Panc1 (cell line): Measurements from ENCODE around the gene CFDP1.

Experiments
- POLR2AphosphoS5 ChIP-seq: IDR thresholded peaks from 2 replicates; pipeline ENCODE4 v1.6.1; 2012; ENCODE audit warnings: mild to moderate bottlenecking, low read depth, low read length, moderate library complexity
- SIN3A ChIP-seq: IDR thresholded peaks from 2 replicates; pipeline ENCODE4 v1.6.1; 2012; ENCODE audit warnings: low read depth, mild to moderate bottlenecking, low read length, moderate library complexity, borderline replicate concordance; ENCODE audit not compliant: insufficient read depth
- TF ChIP-seq, protein P1 (sequence below): fragments of 450-650 bp; IDR thresholded peaks from 2 replicates; pipeline ENCODE4 v1.5.1; 2017; ENCODE audit warnings: mild to moderate bottlenecking

DNA sequence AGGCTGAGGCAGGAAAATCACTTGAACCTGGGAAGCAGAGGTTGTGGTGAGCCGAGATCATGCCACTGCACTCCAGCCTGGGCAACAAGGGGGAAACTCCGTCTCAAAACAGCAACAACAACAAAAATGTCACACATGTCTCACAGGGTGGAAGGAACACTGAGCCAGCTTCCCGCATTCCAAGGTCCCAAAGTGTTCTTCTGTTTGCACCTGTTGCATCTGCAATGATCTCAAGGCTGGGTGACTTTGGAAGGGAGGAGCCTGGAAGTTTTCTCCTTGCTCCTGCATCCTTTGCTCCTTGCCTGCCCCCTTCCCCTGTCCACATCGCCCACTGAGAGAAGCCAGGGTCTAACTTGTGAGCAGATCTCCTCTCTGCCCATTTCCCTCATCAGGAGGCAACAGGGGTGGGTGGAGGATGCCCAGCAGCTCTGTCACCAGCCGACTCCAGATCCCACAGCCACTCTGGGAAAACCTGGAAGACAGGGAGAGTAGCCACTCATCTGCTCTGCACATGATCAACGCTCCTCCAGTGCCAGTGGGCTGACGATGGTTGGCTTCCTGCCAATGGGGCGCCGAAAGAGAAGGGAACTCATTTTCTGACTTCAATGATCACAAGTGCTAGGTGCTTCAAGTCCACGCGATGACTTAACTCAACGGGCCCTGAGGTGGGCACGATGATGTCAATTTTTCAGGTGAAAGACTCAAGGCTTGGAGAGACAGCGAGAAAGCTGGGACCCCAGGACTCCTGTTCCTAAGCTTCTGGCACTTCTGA lies 49.3 kb upstream of the CFDP1 start:
- TF ChIP-seq, protein P1, sequence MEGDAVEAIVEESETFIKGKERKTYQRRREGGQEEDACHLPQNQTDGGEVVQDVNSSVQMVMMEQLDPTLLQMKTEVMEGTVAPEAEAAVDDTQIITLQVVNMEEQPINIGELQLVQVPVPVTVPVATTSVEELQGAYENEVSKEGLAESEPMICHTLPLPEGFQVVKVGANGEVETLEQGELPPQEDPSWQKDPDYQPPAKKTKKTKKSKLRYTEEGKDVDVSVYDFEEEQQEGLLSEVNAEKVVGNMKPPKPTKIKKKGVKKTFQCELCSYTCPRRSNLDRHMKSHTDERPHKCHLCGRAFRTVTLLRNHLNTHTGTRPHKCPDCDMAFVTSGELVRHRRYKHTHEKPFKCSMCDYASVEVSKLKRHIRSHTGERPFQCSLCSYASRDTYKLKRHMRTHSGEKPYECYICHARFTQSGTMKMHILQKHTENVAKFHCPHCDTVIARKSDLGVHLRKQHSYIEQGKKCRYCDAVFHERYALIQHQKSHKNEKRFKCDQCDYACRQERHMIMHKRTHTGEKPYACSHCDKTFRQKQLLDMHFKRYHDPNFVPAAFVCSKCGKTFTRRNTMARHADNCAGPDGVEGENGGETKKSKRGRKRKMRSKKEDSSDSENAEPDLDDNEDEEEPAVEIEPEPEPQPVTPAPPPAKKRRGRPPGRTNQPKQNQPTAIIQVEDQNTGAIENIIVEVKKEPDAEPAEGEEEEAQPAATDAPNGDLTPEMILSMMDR = no peak
- no peak for TF ChIP-seq POLR2AphosphoS5
- TF ChIP-seq SIN3A = no peak
